GM12891 (cell line): ENCODE data around the gene HMGA1.

Source experiments
- POLR2A ChIP-seq: IDR thresholded peaks from 2 replicates; pipeline ENCODE4 v1.6.1; 2011; ENCODE audit warnings: low read depth, low read length, control low read depth
- TAF1 ChIP-seq: IDR thresholded peaks from 2 replicates; pipeline ENCODE4 v1.6.1; 2011; ENCODE audit warnings: low read depth, low read length, control low read depth

DNA sequence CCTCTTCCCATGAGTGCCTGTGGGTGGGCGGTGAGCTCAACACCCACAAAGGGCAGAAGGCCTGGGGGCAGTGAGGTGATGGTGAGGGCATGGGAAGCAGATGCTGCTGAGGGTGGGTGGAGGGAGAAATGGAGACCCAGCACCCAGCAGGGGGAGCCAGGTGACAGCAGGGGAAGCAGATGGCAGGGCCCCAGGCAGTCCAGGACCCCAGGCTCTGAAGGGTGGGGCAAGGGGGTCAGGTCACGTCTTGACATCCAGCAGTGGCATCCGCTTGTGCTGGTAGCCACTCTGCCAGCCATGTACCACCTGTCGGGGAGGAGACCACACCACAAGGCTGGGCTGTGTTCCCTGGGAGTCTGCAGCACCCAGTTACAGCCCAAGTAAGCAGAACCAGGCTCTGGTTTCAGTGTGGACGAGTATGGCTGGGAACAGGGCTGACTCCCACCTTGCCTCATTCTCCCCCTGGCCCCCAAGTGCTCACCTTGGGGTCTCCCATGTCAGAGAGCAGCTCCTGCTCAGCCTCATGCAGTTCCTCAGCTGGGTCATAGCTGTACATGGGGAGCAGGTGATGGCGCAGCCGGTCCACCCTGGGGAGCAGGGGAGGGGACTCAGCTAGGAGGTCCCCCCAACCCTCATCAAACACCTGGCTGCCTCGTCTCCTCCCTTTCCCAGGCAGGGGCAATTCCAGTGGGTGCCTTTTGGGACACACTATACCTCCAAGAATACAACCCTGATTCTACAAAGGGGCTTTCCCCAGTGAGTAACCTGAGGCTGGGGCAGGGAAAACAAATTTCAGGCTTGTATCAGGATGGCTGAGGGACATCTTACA, 10.1 kb downstream of the HMGA1 start:
- TF ChIP-seq POLR2A (peak; percentile 86), TAF1 (no peak)
